Epidermal melanocyte (primary cell): Measurements from ENCODE around the gene MSH2.

Experiments
- DNase-seq: peaks from one replicate; pipeline ENCODE4 v3.0.0; 2011; ENCODE audit warnings: low spot score; ENCODE audit not compliant: insufficient read length

MSH2 gene

GRCh38 chr2:47530105-47530760, 127.3 kb downstream of the MSH2 start:
- no peak for DNase-seq

- DNase-seq = no peak
These were observed 128.6 kb downstream of the MSH2 start for GRCh38 chr2:47531378-47532042.
